Stimulated activated CD4-positive, alpha-beta T cell treated with anti-CD3 and anti-CD28 coated beads, Interleukin-4, amount 100 ng/mL, for 1 hour (primary cell): Measurements from ENCODE around the gene SNORC.

Experiments
- DNase-seq: peaks from one replicate; pipeline ENCODE4 v3.0.0-alpha.2; 2020

The SNORC gene

GRCh38 chr2:232927793-232928550 lies 57.9 kb downstream of the SNORC start:
- DNase-seq, result peak; percentile 17
